HG03196 (cell line): ENCODE results near the gene CUX1.
"Not testable (repeated sequence)": the region's sequence is repeated elsewhere in the genome, so short reads cannot be mapped to it uniquely, and the experiment has no call there.

Experiments
- ATAC-seq: cut with Tn5 transposase; IDR thresholded peaks from one replicate; pipeline ENCODE4 v1.9.1; 2021; ENCODE audit not compliant: unreplicated experiment

The CUX1 gene

GRCh38 chr7:102320181-102320580, 502.8 kb downstream of the CUX1 start:
- ATAC-seq: no peak

- no peak for ATAC-seq
Observed at GRCh38 chr7:102320601-102321350, 503.4 kb downstream of the CUX1 start.

GRCh38 chr7:102321351-102322201, 504.1 kb downstream of the CUX1 start:
- no peak for ATAC-seq

- no peak for ATAC-seq
Observed at GRCh38 chr7:102322202-102322715, 504.8 kb downstream of the CUX1 start.

- no peak for ATAC-seq
Observed at GRCh38 chr7:102323914-102324195, 506.4 kb downstream of the CUX1 start.

- not testable (repeated sequence) for ATAC-seq
Observed at GRCh38 chr7:102325106-102325505, 507.7 kb downstream of the CUX1 start.

GRCh38 chr7:102326157-102326889, 508.9 kb downstream of the CUX1 start:
- ATAC-seq: no peak

- not testable (repeated sequence) for ATAC-seq
Observed at GRCh38 chr7:102327183-102327582, 509.8 kb downstream of the CUX1 start.

- ATAC-seq: not testable (repeated sequence)
Observed at GRCh38 chr7:102328863-102329262, 511.4 kb downstream of the CUX1 start.

GRCh38 chr7:102329366-102329765, 511.9 kb downstream of the CUX1 start:
- not testable (repeated sequence) for ATAC-seq

- not testable (repeated sequence) for ATAC-seq
Observed at GRCh38 chr7:102330666-102331460, 513.4 kb downstream of the CUX1 start.
